Neural progenitor cell (in vitro differentiated cells): ENCODE data around the gene RNF212.

Source experiments
- CTCF ChIP-seq: fragments of 200-600 bp; sonication (generic); IDR thresholded peaks from 2 replicates; pipeline ENCODE4 v1.5.1; 2017; ENCODE audit warnings: antibody characterized with exemption, mild to moderate bottlenecking
- EZH2 ChIP-seq: fragments of 200-600 bp; sonication (generic); IDR thresholded peaks from 2 replicates; pipeline ENCODE4 v1.6.1; 2017; ENCODE audit warnings: antibody characterized with exemption, mild to moderate bottlenecking, moderate library complexity
- EZH2phosphoT487 ChIP-seq: fragments of 200-600 bp; sonication (generic); IDR thresholded peaks from 2 replicates; pipeline ENCODE4 v1.6.1; 2017; ENCODE audit warnings: antibody characterized with exemption

GRCh38 chr4:1091561-1091995 is 21.8 kb downstream of the RNF212 start:
- TF ChIP-seq CTCF (no peak), EZH2 (no peak), EZH2phosphoT487 (no peak)
